GM18873 (cell line): ENCODE data around the gene TLR4.

ENCODE experiments used
- ATAC-seq: cut with Tn5 transposase; IDR thresholded peaks from one replicate; pipeline ENCODE4 v1.9.1; 2021; ENCODE audit warnings: mild to moderate bottlenecking, moderate library complexity, moderate number of reproducible peaks; ENCODE audit not compliant: unreplicated experiment, low FRiP score

TLR4 gene

DNA sequence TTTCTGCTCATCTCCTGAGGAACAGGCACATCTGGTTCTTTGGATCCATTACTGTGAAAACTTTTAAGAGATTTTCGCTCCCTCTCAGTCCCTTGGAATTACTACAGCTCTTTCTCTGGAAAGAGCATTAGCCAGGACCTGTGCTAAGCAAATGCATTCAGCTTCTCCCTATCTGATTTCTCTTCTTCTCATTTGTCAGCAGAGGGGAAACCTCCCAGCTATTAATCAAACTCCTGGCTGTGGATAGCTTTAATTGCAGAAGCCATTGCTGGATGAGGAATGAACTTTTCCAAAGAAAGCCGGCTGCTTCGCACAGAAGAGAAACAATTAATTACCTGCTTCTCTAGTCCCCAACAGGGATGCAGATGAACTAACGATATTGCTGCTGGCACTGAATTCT is 37.9 kb downstream of the TLR4 start:
- ATAC-seq, result no peak

DNA sequence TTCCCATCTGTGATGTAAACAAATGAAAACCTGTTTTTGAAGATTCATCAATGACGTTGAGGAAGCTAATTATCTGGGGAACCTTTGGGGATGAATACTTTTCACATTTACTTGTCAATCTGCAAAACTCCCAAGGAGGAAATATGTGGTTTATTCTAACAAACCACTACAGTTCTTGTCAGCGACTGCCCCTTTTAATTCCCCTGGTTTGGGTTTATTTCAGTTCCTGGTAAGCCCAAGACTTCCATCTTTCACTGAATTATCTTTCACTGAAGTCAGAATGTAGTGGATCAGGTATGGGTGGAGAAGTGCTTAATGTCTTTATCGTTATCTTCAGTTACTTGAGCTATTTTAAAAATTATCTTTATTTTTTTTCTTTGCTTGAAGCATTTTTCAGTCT is 40.2 kb downstream of the TLR4 start:
- ATAC-seq, result no peak

DNA sequence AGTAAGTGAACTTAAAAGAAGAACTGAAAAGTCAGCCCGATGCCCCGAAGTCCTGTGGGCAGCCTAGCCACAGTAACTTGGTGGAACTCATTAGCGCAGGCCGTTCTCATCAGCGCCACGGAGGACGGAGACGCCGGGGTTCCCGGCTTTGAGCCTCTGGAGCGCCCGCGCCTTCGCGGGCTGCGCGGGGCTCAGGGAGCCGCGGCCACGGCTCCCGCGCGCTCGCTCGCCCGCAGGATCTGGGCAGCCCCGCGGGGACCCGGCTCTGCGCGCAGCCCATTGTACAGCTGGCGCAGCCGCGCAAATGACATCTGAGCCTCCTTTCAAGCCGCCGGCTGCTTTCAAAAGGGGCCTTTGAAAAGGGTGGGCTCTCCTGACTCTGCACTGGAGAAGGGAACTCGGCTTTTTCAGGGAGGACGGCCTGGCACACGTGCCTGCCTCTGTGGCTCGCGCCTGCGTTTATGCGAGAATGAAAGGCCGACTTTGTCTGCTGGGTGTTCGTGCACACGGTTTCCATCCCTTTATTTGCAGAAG is 40.7 kb downstream of the TLR4 start:
- ATAC-seq, result no peak

DNA sequence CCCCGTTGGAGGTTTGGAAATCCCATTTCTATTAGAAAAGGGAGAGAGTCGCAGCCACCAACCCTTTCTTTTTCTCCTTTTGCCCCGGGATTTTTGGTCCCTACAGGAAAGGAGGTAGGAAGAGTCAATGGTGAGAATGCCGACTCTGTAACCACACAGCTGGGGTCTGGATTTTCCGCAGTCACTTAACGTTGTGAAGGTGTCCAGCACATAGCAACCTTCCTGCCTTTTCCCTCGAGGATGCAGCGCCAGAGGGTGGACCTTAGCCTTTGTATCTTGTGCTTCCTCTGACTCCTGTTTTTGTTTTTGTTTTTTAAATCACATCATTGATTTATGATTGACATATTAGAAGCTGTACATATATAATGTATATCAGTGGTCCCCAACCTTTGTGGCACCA is 41.4 kb downstream of the TLR4 start:
- no peak for ATAC-seq

DNA sequence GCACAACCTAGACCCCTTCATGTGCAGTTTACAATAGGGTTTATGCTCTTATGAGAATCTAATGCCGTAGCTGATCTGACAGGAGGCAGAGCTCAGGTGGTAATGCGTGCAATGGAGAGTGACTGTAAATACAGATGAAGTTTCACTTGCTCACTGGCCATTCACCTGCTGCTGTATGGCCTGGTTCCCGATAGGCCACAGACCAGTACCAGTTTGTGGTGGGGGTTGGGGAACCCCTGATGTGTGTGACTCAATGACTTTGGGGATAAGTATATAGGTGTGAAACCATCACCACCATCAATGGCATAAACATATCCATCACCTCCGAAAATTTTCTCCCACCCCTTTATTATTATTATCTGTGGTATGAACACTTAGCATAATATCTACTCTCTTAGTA is 42.1 kb downstream of the TLR4 start:
- no peak for ATAC-seq

DNA sequence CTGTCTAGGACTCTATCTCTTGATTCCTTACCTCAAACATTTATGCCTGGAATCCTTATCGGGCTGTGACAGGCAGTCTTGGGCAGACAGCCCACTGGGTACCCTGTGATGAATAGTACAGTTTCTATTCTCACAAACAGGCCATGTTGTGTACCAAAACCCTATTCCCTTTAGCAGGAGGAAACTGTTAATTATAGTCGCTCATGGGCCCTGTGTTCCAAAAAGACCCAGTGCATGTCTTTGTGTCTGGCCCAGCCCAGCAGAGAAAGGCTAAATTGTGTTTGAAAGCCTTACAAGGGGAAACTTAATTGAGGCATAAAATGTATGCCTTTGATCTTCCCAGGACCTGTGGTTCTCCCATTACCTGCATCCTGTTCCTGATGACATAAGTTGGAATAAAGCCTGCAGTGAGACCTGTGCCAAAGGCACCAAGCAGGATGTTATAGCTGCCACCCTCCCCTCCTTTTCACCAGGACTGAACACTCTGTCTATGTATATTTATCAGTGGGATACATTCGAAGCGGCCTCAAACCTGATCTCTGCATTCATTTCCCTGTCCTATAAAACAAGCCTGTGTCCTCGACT is 43.3 kb downstream of the TLR4 start:
- no peak for ATAC-seq

DNA sequence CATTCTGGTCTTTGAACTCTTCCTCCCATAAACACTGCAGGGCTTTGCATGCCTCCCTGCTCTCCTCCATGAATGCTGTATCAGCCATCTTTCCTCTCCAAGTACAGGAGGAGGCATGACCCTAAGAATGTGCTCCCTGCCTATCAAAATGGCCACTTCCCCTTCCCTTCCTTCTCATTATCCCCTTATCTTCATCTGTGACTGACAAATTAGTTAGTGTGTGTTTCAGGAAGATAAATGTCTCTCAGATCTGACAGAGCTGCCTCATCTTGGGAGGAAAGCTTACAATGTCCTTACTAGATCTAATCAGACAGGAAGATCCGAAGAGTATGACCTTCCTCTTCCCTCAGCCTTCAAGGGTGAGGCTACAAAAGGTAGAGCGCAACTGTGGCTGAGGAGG is 46.2 kb downstream of the TLR4 start:
- ATAC-seq, result no peak

DNA sequence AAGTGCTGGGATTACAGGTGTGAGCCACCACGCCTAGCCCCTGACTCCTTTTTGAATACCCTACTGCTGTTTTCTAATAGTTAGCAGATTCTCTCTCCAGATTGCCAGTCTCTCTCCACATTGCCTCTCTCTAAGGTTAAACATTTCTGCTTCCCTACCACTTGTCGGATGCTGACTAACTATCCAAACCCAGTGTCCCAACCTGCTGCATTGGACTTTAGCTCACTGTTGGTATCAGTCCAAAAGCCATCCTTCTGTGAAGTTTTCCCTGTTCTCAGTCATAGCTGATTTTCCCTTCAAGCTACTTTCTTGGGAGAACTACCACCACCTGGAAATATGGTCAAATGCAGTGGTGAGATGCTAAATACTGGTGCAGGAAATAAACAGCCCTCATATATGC is 48.7 kb downstream of the TLR4 start:
- ATAC-seq, result no peak

DNA sequence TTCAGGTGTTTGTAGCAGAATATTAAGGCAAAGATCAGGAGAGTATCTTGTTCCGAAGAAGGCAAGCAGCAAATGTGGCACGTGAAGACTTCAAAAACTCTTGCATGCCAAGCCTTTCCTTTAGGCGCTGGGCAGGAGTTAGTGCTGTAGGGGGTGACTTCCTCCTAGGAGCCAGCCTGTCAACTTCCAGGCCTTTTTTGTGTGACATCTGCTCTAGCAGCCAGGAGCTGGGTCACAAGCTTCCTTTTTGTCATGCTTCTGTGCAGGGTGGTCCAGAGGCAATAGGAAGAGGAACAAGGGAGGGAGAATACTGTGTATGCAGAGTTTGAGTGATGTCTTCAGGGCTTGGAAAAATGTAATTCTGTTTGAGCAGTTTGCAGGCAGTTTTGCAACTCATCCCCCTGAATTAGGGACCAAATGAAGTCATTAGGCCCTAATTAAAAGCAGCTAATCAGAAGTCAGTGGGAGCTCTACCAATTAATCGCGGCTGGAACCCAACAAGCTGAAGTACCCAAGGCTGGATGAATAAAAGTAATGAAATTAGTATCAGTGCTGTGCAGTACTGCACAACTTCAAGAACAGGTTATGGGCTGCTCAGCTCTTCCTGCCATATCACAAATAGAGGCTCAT is 53.5 kb downstream of the TLR4 start:
- ATAC-seq, result no peak

DNA sequence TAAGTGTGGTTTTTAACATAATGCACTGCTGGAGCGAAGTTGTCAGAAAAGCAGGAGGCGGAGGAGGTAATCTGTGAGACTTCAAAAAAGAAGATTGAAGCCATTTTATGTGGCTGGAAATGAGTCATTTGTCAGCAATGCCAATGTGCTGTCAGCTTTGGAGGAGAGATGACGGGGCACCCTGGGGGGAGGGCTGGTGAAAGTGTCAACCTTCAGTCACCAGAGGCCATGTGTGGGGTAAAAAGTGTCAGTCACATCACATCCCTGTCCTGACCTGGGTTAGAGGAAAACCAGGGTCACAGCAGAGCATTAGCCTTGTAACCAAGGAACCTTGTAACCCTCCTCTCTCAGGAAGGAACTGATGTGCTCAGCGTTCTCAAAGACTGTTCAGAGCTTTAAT is 59.1 kb downstream of the TLR4 start:
- ATAC-seq, result no peak

DNA sequence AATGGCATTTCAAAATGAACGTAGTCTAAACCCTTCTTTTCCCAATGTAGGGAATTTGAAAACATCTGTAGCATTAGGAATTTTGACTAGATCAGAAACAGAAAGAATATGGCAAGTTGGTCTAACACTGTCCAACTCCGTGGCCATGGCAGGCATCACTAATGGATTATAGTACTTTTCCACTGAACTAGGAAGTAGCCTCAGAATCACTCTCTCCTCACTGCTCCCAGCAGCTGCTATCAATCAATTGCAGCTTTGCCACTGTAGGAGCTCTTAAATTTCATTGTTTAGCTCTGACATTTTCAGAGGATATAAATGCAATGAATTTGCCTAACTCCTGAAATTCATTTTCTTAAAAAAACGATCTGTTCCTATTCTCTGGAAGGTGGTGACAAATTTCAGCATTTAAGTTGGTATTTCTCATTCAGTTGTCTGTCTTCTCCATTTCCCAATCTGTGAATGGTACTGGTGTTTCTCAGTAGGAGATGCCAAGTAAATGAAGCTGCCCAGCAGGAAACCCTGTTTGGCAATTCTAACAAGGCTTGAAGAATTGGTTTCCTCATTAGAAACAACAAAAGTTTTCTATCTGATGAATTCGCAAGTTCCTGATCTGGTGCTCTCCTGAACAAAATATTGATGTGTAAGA is 64.7 kb downstream of the TLR4 start:
- ATAC-seq, result no peak

DNA sequence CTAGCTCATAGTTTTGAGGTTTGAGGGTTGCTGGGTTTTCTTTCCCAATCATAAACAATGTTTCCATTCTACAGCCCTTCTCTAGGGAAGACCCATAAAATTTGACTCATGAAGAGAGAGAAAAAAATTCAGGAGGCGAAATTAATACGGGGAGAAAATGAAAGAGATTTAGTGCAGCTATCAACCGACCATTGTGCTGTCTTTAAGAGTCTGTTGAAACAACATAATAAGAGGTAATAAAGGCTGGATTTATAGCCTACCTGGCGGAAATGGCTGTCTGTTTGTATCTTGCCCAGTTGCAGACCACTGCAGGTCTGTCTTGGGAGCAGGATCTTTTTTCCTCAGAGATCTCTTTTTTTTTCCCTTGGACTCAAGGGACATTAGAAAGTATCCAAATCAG is 66.9 kb downstream of the TLR4 start:
- ATAC-seq, result no peak

DNA sequence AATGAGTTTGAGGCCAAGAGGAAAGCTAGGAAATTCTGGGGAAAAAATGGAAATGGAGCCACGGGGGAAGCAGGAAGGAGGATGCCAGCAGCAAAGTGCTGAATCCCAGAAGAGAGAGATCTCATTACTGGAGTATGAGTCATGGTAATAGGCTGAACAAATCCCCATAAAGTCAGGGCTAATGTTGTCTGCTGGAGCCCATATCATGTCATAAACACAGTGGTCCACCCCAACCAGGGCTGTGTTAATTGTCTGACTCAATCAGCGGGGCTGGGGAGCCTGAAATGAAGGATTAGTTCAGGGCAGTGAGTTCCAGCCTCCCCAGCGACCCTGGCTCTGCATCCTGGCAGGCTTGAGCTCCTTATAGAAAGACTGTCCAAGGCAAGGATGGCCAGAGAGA is 68.8 kb downstream of the TLR4 start:
- ATAC-seq, result no peak
